K562 (cell line): ENCODE measurements around the gene ZFR2. TPM values are rescaled to one million over a fixed set of nuclear protein-coding genes. Genes with fewer than 3 reads are reported as not detected.

Source experiments
- ATAC-seq: fragments of 200-7000 bp; cut with Tn5 transposase; 3 replicates; pipeline ENCODE4 v1.9.1; 2020; ENCODE audit warnings: moderate library complexity
- BruUV-seq: library from RNA; stranded (reverse); fragments of 400-500 nt; replicated peaks from 2 replicates; lab custom pipeline; 2021; lab: Mats Ljungman, UMichigan
- CTCF ChIA-PET: fragments of 300-600 bp; formaldehyde crosslinking; extraction: SDS; loops from one replicate; lab custom pipeline; 2021; ENCODE audit warnings: low intra/inter-chr PET ratio; lab: Yijun Ruan, JAX
- POLR2A ChIA-PET: fragments of 300-600, 350-650 bp; sonication (Branson Sonifier 250); formaldehyde crosslinking; extraction: SDS; loops from one replicate; lab custom pipeline; 2021; ENCODE audit warnings: antibody characterized with exemption, inconsistent platforms; lab: Yijun Ruan, JAX
- DNase-seq, 4 experiments: peaks; one replicate each; pipeline versions ENCODE4 v3.0.0 to v3.0.0-alpha.2; 2011 to 2018; ENCODE audit warnings: low spot score in 3 of 4, mixed read lengths in 3 of 4; ENCODE audit errors: extremely low read depth in 1 of 4
- FAIRE-seq: peaks from 2 replicates; lab custom pipeline; 2011; peaks lifted over from hg19 to GRCh38; lab: Jason Lieb, UNC
- H2AFZ ChIP-seq: 2 replicates; pipeline ENCODE4 v1.6.0; 2011; ENCODE audit warnings: low read depth, low read length, control low read depth, inconsistent platforms
- H3K27ac ChIP-seq: fragments of 200-600 bp; 3 replicates; pipeline ENCODE4 v1.8.0; 2011; ENCODE audit warnings: low read depth, mild to moderate bottlenecking, control low read depth, inconsistent platforms, low read length, moderate library complexity, mixed read lengths; ENCODE audit errors: extremely low read depth
- H3K27me3 ChIP-seq, 2 experiments: fragments of 300-600 bp in 1 of 2; 2 replicates in 1 of 2; 3 replicates in 1 of 2; pipeline versions ENCODE4 v1.6.0 to v1.8.0; 2011; ENCODE audit warnings: inconsistent platforms in 2 of 2, low read length in 2 of 2, mild to moderate bottlenecking in 1 of 2, mixed read lengths in 1 of 2, moderate library complexity in 1 of 2; ENCODE audit not compliant: control insufficient read depth in 2 of 2, insufficient read depth in 2 of 2
- H3K36me3 ChIP-seq: fragments of 300-600 bp; 3 replicates; pipeline ENCODE4 v1.8.0; 2011; ENCODE audit warnings: mild to moderate bottlenecking, low read length, inconsistent platforms; ENCODE audit not compliant: control insufficient read depth, insufficient read depth
- H3K4me1 ChIP-seq, 2 experiments: fragments of 200-600 bp in 1 of 2; replicated peaks in 1 of 2; 2 replicates in 1 of 2; 3 replicates in 1 of 2; pipeline versions ENCODE4 v1.5.1 to v1.8.0; 2011; ENCODE audit warnings: inconsistent platforms in 2 of 2, low read length in 2 of 2, mild to moderate bottlenecking in 1 of 2, mixed read lengths in 1 of 2, moderate library complexity in 1 of 2; ENCODE audit not compliant: control insufficient read depth in 2 of 2, insufficient read depth in 2 of 2
- H3K4me2 ChIP-seq: 2 replicates; pipeline ENCODE4 v1.6.1; 2011; ENCODE audit warnings: low read length, control low read depth, inconsistent platforms, mixed read lengths; ENCODE audit not compliant: insufficient read depth
- H3K4me3 ChIP-seq: fragments of 200-600 bp; sonication (generic), shearing (Covaris generic); 2 replicates; pipeline ENCODE4 v1.5.1; 2016; ENCODE audit warnings: control low read depth, inconsistent platforms
- H3K79me2 ChIP-seq: fragments of 200-600 bp; 3 replicates; pipeline ENCODE4 v1.8.0; 2011; ENCODE audit warnings: low read length, inconsistent platforms; ENCODE audit not compliant: control insufficient read depth, insufficient read depth
- H3K9ac ChIP-seq, 2 experiments: 2 replicates each; pipeline versions ENCODE4 v1.6.0 to v1.6.1; 2011; ENCODE audit warnings: low read depth in 2 of 2, low read length in 2 of 2, control low read depth in 1 of 2, inconsistent platforms in 1 of 2, mild to moderate bottlenecking in 1 of 2, mixed read lengths in 1 of 2; ENCODE audit not compliant: insufficient read depth in 1 of 2
- H3K9me1 ChIP-seq: one replicate; pipeline ENCODE4 v1.6.0; 2011; ENCODE audit warnings: inconsistent platforms, mild to moderate bottlenecking, low read length, moderate library complexity; ENCODE audit not compliant: control insufficient read depth, insufficient read depth
- H3K9me3 ChIP-seq: replicated peaks from 2 replicates; pipeline ENCODE4 v1.5.1; 2011; ENCODE audit warnings: low read depth, low read length, inconsistent platforms; ENCODE audit not compliant: control insufficient read depth, insufficient read depth
- H4K20me1 ChIP-seq: replicated peaks from 2 replicates; pipeline ENCODE4 v1.6.1; 2011; ENCODE audit warnings: low read length, inconsistent platforms, mixed read lengths; ENCODE audit not compliant: control insufficient read depth, insufficient read depth
- WGBS: fragments of 100-300 bp; shearing (Covaris generic); methylation state at CpG from one replicate; pipeline ENCODE4 v1.1.6; 2016; ENCODE audit warnings: low coverage, mixed read lengths; ENCODE audit not compliant: insufficient coverage; ENCODE audit errors: missing lambda C conversion rate; 5-methylcytosine and 5-hydroxymethylcytosine counted together
- in situ Hi-C: fragments of 300-500 bp; cut with MboI; formaldehyde crosslinking; loops from 4 replicates; pipeline ENCODE4 v1.15.0; 2018; ENCODE audit warnings: inconsistent platforms, mixed read lengths
- intact Hi-C: fragments of 100-400 bp; cut with micrococcal nuclease; formaldehyde crosslinking; loops from 2 replicates; pipeline ENCODE4 v1.14.2; 2022
- polyA plus RNA-seq, 8 experiments: library from polyadenylated mRNA; depleted of rRNA in 4 of 8; stranded (reverse) in 5 of 8; unstranded in 3 of 8; fragments of >200 nt; fragmentation: Nextera tagmentation in 2 of 8; fragmentation: Illumina TruSeq in 1 of 8; extraction: Ambion mirVana in 2 of 8; extraction: Trizol in 1 of 8; gene quantifications; 2 replicates each; pipeline versions ENCODE4 v1.2.1 to v1.2.3, GENCODE V29; 2011 to 2014; ENCODE audit warnings: inconsistent platforms in 1 of 8, missing spikeins in 1 of 8
- total RNA-seq, 7 experiments: library from RNA; depleted of rRNA in 6 of 7; stranded (reverse); fragments of >200 nt in 6 of 7; fragmentation: Illumina TruSeq in 2 of 7; extraction: Trizol in 2 of 7; gene quantifications; 2 replicates each; pipeline versions ENCODE4 v1.2.1 to v1.2.3, GENCODE V29; 2011 to 2021; ENCODE audit warnings: low replicate concordance in 1 of 7
- TF ChIP-seq, protein P1 (sequence below): fragments of 450-650 bp; IDR thresholded peaks from 2 replicates; pipeline ENCODE4 v1.6.1; 2016
- TF ChIP-seq, protein P2 (sequence below): fragments of 200-800 bp; sonication (Bioruptor generic); IDR thresholded peaks from 2 replicates; pipeline ENCODE4 v1.6.1; 2016; ENCODE audit warnings: missing genetic modification characterization, missing compliant biosample characterization

Gene ZFR2
- total and polyA plus RNA-seq, 9 of the 15 experiments (the other 6 are each of a cell fraction or from before 2014, with no cell fraction given), result 0.03 to 0.59 (median 0.07) TPM; not detected in 6

DNA sequence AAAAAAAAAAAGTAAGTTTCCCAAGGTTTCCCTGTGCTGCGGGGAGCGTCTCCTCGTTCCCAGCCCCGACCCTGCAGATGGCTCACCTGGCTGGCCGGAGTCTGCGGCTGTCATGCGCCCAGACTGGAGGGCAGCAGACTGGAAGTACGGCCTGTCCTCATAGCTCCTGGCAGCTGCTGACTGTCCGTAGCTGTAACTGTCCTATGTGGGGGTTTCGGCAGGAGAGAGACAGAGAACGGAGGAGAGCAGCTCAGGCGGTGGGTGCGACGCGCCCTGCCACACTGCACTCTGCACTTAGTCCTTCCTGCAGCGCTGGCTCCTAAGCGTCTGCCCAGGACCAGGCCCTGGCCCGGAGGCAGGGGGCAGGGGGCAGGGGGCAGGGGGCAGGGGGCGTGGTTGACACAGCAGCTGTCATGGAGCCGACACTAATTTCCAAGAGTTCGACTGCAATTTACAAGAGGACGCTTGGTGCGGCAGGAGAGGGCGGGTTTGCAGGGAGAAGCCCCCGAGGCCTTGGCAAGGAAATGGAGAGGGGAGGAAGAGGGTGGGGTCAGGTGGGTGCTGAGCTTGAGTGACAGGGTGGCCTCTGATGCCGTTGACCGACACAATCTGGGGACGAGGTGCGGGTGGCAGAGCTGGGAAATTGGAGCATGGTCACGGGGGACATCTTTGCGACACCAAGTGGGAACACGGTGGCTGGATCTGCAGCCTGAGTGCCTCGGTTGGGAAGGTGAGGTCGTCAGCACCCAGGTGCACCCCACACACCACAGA, 35.1 kb downstream of the ZFR2 start:
- H3K27ac ChIP-seq, result no peak overlapping the region
- peaks cover 11 to 37% of the 10 kb centered on the region in 2 experiments; a peak in 4 of 5 replicates for H3K27me3 ChIP-seq
- ChIA-PET POLR2A (interaction anchor here (0.6 kb wide), 1 partner anchor 152 kb away, joined by 3 read pairs; the partner anchor contains the start of gene EEF2), CTCF (no interaction called here)
- H3K4me1 ChIP-seq, result peaks cover 0 to 29% of the 10 kb centered on the region in 2 experiments; a peak in 3 of 5 replicates
- no peaks in the 10 kb centered on the region for H3K36me3 ChIP-seq
- FAIRE-seq (no peak), ATAC-seq (no peak), DNase-seq (no peak)
- H3K9me3 ChIP-seq, result peaks cover 12% of the 10 kb centered on the region
- intact Hi-C loops, result no loop called here
- H3K4me3 ChIP-seq, result no peak overlapping the region
- H4K20me1 ChIP-seq, result no peaks in the 10 kb centered on the region
- no peak overlapping the region for H2AFZ ChIP-seq
- no TSS peak for BruUV-seq
- TF ChIP-seq, protein P1, sequence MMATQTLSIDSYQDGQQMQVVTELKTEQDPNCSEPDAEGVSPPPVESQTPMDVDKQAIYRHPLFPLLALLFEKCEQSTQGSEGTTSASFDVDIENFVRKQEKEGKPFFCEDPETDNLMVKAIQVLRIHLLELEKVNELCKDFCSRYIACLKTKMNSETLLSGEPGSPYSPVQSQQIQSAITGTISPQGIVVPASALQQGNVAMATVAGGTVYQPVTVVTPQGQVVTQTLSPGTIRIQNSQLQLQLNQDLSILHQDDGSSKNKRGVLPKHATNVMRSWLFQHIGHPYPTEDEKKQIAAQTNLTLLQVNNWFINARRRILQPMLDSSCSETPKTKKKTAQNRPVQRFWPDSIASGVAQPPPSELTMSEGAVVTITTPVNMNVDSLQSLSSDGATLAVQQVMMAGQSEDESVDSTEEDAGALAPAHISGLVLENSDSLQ, result peak; percentile 53
- TF ChIP-seq, protein P2, sequence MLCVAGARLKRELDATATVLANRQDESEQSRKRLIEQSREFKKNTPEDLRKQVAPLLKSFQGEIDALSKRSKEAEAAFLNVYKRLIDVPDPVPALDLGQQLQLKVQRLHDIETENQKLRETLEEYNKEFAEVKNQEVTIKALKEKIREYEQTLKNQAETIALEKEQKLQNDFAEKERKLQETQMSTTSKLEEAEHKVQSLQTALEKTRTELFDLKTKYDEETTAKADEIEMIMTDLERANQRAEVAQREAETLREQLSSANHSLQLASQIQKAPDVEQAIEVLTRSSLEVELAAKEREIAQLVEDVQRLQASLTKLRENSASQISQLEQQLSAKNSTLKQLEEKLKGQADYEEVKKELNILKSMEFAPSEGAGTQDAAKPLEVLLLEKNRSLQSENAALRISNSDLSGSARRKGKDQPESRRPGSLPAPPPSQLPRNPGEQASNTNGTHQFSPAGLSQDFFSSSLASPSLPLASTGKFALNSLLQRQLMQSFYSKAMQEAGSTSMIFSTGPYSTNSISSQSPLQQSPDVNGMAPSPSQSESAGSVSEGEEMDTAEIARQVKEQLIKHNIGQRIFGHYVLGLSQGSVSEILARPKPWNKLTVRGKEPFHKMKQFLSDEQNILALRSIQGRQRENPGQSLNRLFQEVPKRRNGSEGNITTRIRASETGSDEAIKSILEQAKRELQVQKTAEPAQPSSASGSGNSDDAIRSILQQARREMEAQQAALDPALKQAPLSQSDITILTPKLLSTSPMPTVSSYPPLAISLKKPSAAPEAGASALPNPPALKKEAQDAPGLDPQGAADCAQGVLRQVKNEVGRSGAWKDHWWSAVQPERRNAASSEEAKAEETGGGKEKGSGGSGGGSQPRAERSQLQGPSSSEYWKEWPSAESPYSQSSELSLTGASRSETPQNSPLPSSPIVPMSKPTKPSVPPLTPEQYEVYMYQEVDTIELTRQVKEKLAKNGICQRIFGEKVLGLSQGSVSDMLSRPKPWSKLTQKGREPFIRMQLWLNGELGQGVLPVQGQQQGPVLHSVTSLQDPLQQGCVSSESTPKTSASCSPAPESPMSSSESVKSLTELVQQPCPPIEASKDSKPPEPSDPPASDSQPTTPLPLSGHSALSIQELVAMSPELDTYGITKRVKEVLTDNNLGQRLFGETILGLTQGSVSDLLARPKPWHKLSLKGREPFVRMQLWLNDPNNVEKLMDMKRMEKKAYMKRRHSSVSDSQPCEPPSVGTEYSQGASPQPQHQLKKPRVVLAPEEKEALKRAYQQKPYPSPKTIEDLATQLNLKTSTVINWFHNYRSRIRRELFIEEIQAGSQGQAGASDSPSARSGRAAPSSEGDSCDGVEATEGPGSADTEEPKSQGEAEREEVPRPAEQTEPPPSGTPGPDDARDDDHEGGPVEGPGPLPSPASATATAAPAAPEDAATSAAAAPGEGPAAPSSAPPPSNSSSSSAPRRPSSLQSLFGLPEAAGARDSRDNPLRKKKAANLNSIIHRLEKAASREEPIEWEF (CRISPR knock-in tag), result no peak
- peak overlapping the region in 1 of 2 experiments; percentile 71; a peak in 2 of 4 replicates for H3K9ac ChIP-seq
- no peak overlapping the region for H3K4me2 ChIP-seq
- 36% methylated on average over 21 of the region's 34 CpGs for WGBS
- H3K79me2 ChIP-seq, result no peaks in the 10 kb centered on the region
- no peaks in the 10 kb centered on the region for H3K9me1 ChIP-seq
- in situ Hi-C loops, result no loop called here
